H9 (cell line): Measurements from ENCODE around the gene PHC3. TPM values are rescaled to one million over a fixed set of nuclear protein-coding genes. Genes with fewer than 3 reads are reported as not detected.

ENCODE experiments used
- DNase-seq: peaks from one replicate; pipeline ENCODE4 v3.0.0-alpha.2; 2017
- H2AFZ ChIP-seq: one replicate; pipeline ENCODE4 v1.6.1; 2013; ENCODE audit warnings: mild to moderate bottlenecking, low read length, control low read depth, moderate library complexity
- H2AK5ac ChIP-seq: 2 replicates; pipeline ENCODE4 v1.6.1; 2013; ENCODE audit warnings: low read length, control low read depth, mixed read lengths; ENCODE audit not compliant: insufficient read length
- H2BK120ac ChIP-seq: one replicate; pipeline ENCODE4 v1.6.1; 2013; ENCODE audit warnings: low read depth, mild to moderate bottlenecking, low read length, control low read depth, inconsistent platforms; ENCODE audit not compliant: poor library complexity, severe bottlenecking
- H2BK12ac ChIP-seq: 2 replicates; pipeline ENCODE4 v1.6.1; 2013; ENCODE audit warnings: low read length, control low read depth, mixed read lengths, low read depth; ENCODE audit not compliant: insufficient read length
- H2BK15ac ChIP-seq: 2 replicates; pipeline ENCODE4 v1.6.1; 2013; ENCODE audit warnings: low read depth, low read length, control low read depth
- H2BK20ac ChIP-seq: one replicate; pipeline ENCODE4 v1.6.1; 2013; ENCODE audit warnings: low read depth, mild to moderate bottlenecking, low read length, control low read depth, inconsistent platforms; ENCODE audit not compliant: poor library complexity, severe bottlenecking
- H2BK5ac ChIP-seq: 2 replicates; pipeline ENCODE4 v1.6.1; 2013; ENCODE audit warnings: low read length, control low read depth, mixed read lengths; ENCODE audit not compliant: insufficient read length
- H3K14ac ChIP-seq: 2 replicates; pipeline ENCODE4 v1.6.1; 2013; ENCODE audit warnings: low read length, control low read depth; ENCODE audit not compliant: insufficient read depth
- H3K18ac ChIP-seq: 2 replicates; pipeline ENCODE4 v1.6.1; 2013; ENCODE audit warnings: low read depth, mild to moderate bottlenecking, mixed read lengths, low read length, control low read depth; ENCODE audit not compliant: insufficient read length
- H3K23ac ChIP-seq: 2 replicates; pipeline ENCODE4 v1.6.1; 2013; ENCODE audit warnings: low read length, control low read depth, mixed read lengths, low read depth; ENCODE audit not compliant: insufficient read length
- H3K23me2 ChIP-seq: 2 replicates; pipeline ENCODE4 v1.6.1; 2013; ENCODE audit warnings: low read depth, mild to moderate bottlenecking, mixed read lengths, low read length, control low read depth; ENCODE audit not compliant: insufficient read length, poor library complexity, severe bottlenecking
- H3K27ac ChIP-seq: 2 replicates; pipeline ENCODE4 v1.5.1; 2013; ENCODE audit warnings: low read length, control low read depth, mixed read lengths, low read depth; ENCODE audit not compliant: insufficient read length
- H3K27me3 ChIP-seq: 2 replicates; pipeline ENCODE4 v1.6.1; 2013; ENCODE audit warnings: low read length, control low read depth, inconsistent platforms; ENCODE audit not compliant: insufficient read depth
- H3K4ac ChIP-seq: 2 replicates; pipeline ENCODE4 v1.6.1; 2013; ENCODE audit warnings: low read depth, mild to moderate bottlenecking, control low read depth, inconsistent platforms, low read length, moderate library complexity
- H3K4me1 ChIP-seq: 2 replicates; pipeline ENCODE4 v1.6.1; 2013; ENCODE audit warnings: low read length, control low read depth, inconsistent platforms; ENCODE audit not compliant: insufficient read depth
- H3K4me2 ChIP-seq: 2 replicates; pipeline ENCODE4 v1.6.1; 2013; ENCODE audit warnings: low read length, control low read depth, mixed read lengths; ENCODE audit not compliant: insufficient read length, insufficient read depth
- H3K56ac ChIP-seq: 2 replicates; pipeline ENCODE4 v1.6.1; 2013; ENCODE audit warnings: low read depth, mild to moderate bottlenecking, mixed read lengths, low read length, control low read depth; ENCODE audit not compliant: insufficient read length
- H3K79me1 ChIP-seq: 2 replicates; pipeline ENCODE4 v1.6.1; 2013; ENCODE audit warnings: low read depth, mild to moderate bottlenecking, moderate library complexity, low read length, control low read depth, inconsistent platforms; ENCODE audit not compliant: insufficient read depth, poor library complexity, severe bottlenecking
- H3K79me2 ChIP-seq: 2 replicates; pipeline ENCODE4 v1.6.1; 2013; ENCODE audit warnings: low read length, control low read depth, inconsistent platforms; ENCODE audit not compliant: insufficient read depth
- H3K9ac ChIP-seq: 2 replicates; pipeline ENCODE4 v1.6.1; 2013; ENCODE audit warnings: low read length, control low read depth, mixed read lengths; ENCODE audit not compliant: insufficient read length; ENCODE audit errors: extremely low read depth
- H3K9me3 ChIP-seq: one replicate; pipeline ENCODE4 v1.6.1; 2013; ENCODE audit warnings: low read depth, low read length, inconsistent platforms; ENCODE audit not compliant: control insufficient read depth
- H3T11ph ChIP-seq: one replicate; pipeline ENCODE4 v1.6.1; 2013; ENCODE audit warnings: mild to moderate bottlenecking, low read length, control low read depth, inconsistent platforms
- H4K20me1 ChIP-seq: one replicate; pipeline ENCODE4 v1.6.1; 2013; ENCODE audit not compliant: control insufficient read depth, insufficient read length, insufficient read depth
- H4K5ac ChIP-seq: 2 replicates; pipeline ENCODE4 v1.6.1; 2013; ENCODE audit warnings: low read depth, mild to moderate bottlenecking, mixed read lengths, low read length, control low read depth; ENCODE audit not compliant: insufficient read length
- H4K8ac ChIP-seq: replicated peaks from 2 replicates; pipeline ENCODE4 v1.6.1; 2013; ENCODE audit warnings: low read length, control low read depth, mixed read lengths, low read depth; ENCODE audit not compliant: insufficient read length
- H4K91ac ChIP-seq: 2 replicates; pipeline ENCODE4 v1.6.1; 2013; ENCODE audit warnings: low read depth, mild to moderate bottlenecking, moderate library complexity, mixed read lengths, low read length, control low read depth; ENCODE audit not compliant: insufficient read length
- H3K27ac Mint-ChIP-seq, 3 experiments: 2 replicates in 2 of 3; 3 replicates in 1 of 3; pipeline ENCODE4 v1.8.0; 2020 to 2021; ENCODE audit warnings: mixed read lengths in 3 of 3, mild to moderate bottlenecking in 1 of 3, moderate library complexity in 1 of 3
- H3K27me3 Mint-ChIP-seq: 2 replicates; pipeline ENCODE4 v1.8.0; 2021; ENCODE audit warnings: low read depth, mild to moderate bottlenecking, moderate library complexity, mixed read lengths
- H3K36me3 Mint-ChIP-seq, 3 experiments: 2 replicates in 2 of 3; 3 replicates in 1 of 3; pipeline ENCODE4 v1.8.0; 2020 to 2021; ENCODE audit warnings: low read depth in 3 of 3, mixed read lengths in 3 of 3; ENCODE audit not compliant: insufficient read depth in 1 of 3
- H3K4me1 Mint-ChIP-seq, 2 experiments: 2 replicates each; pipeline ENCODE4 v1.8.0; 2020; ENCODE audit warnings: mixed read lengths in 2 of 2
- H3K4me3 Mint-ChIP-seq, 2 experiments: 2 replicates in 1 of 2; 3 replicates in 1 of 2; pipeline ENCODE4 v1.8.0; 2020 to 2021; ENCODE audit warnings: mild to moderate bottlenecking in 2 of 2, mixed read lengths in 2 of 2, moderate library complexity in 1 of 2
- H3K9me3 Mint-ChIP-seq, 2 experiments: 2 replicates in 1 of 2; 3 replicates in 1 of 2; pipeline ENCODE4 v1.8.0; 2020; ENCODE audit warnings: mild to moderate bottlenecking in 2 of 2, mixed read lengths in 2 of 2, moderate library complexity in 1 of 2
- CTCF ChIP-seq: fragments of 200-600 bp; sonication (generic); conservative IDR thresholded peaks from 3 replicates; pipeline ENCODE4 v1.8.0; 2021; ENCODE audit warnings: antibody characterized with exemption, mild to moderate bottlenecking
- total RNA-seq: library from RNA; stranded (reverse); gene quantifications from 2 replicates; pipeline ENCODE4 v1.2.1, GENCODE V29; 2021

The PHC3 gene
- total RNA-seq, 1 experiment from 2014 or later: 26.4 TPM

DNA sequence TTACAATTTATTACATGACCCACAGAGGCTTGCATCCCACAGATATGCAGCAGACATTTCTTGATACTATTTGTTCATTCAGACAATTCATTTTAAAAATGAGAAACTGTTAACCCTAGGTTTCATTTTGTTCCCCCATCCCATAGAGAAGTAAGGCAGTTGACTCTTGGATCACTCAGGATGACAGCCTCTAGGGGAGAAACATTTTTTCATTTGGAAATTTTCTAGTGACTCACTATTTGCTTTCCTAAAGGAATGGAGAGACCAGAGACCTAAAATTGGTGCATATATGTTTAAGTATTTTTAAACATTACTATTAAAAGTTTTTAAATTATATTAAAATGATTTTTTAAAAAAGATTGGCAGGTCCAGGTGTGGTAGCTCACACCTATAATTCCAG lies 19.5 kb upstream of the PHC3 start:
- no peaks in the 10 kb centered on the region for H3K36me3 Mint-ChIP-seq
- Histone ChIP-seq H3K79me1 (no peaks in the 10 kb centered on the region), H3K14ac (no peak overlapping the region), H3K4ac (no peak overlapping the region), H2BK120ac (no peak overlapping the region), H3K9me3 (no peaks in the 10 kb centered on the region), H2BK12ac (no peak overlapping the region), H3K4me1 (peaks cover 3% of the 10 kb centered on the region; the same call in 1 of the 2 replicates), H4K91ac (no peak overlapping the region), H2AFZ (no peak overlapping the region), H3K56ac (no peak overlapping the region), H2BK15ac (no peak overlapping the region), H4K8ac (no peak overlapping the region), H3K23me2 (no peaks in the 10 kb centered on the region), H3K27me3 (no peaks in the 10 kb centered on the region), H3K79me2 (no peaks in the 10 kb centered on the region), H4K20me1 (no peaks in the 10 kb centered on the region), H3K18ac (no peak overlapping the region), H3K23ac (no peak overlapping the region), H2BK5ac (no peak overlapping the region), H3T11ph (no peak overlapping the region), H2BK20ac (no peak overlapping the region), H4K5ac (no peak overlapping the region), H2AK5ac (no peak overlapping the region), H3K9ac (no peak overlapping the region), H3K4me2 (no peak overlapping the region), H3K27ac (no peak overlapping the region)
- no peak overlapping the region for H3K27ac Mint-ChIP-seq
- DNase-seq: no peak
- H3K9me3 Mint-ChIP-seq: no peaks in the 10 kb centered on the region
- no peaks in the 10 kb centered on the region for H3K27me3 Mint-ChIP-seq
- H3K4me1 Mint-ChIP-seq: peaks cover 19 to 20% of the 10 kb centered on the region in 2 experiments
- no peak for TF ChIP-seq CTCF
- no peak overlapping the region for H3K4me3 Mint-ChIP-seq
